Measurements from ENCODE around the gene GPATCH8.

Gene GPATCH8

DNA sequence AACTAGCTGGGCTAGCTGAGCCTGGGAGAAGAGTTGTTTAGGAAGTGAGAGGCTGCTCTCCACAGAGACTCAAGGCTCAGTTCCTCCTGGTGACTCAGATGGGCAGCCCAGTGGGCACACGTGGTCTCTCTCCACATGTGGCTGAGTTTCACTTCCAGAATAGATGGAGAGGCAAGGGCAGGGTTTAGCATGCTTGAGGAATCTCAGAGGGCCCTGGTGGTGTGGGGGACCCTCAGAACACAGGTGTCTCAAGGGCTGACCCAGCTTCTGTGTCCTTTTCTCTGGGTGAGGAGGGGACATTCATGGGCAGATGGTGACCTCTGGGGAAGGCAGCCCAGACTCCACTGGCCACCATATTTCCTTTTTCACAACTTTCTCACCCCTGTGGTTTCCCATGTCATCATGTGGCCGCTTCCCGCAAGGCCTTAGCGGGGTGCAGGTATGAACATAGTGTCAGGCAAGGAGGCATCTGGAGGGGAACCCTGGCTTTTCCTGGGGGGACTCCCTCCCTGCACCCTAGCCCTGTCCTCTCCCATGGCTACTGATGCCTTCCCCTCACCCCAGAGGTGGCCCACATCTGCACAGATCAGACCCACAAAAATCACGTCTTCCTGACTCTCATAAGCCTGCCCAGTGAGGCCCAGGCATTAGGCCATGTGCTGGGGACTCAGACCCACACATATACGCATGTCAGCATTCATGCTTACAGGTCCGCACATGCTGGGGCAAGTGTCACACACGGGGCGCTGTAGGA lies 154.8 kb downstream of the GPATCH8 start:
- POLR2A ChIA-PET, result interaction anchor here (0.5 to 1.7 kb wide), 3 partner anchors 32 to 118 kb away, joined by 4 to 6 read pairs (median 4); no protein-coding TSS in a partner anchor
- Histone ChIP-seq H3K9me3 (ENCODE audit: control insufficient read depth, insufficient read depth, low read depth, low read length) (no peaks in the 10 kb centered on the region), H3K36me3 (ENCODE audit: control insufficient read depth in 2 of 2, insufficient read depth in 1 of 2, low read length in 2 of 2) (peaks cover 0 to 46% of the 10 kb centered on the region in 2 experiments; a peak in 1 of 3 replicates), H3K4me1 (ENCODE audit: control insufficient read depth, insufficient read depth, low read length) (no peaks in the 10 kb centered on the region), H3K27ac (ENCODE audit: extremely low read depth, low read depth, low read length) (no peak overlapping the region), H3K4me3 (ENCODE audit: low read depth, low read length) (no peak overlapping the region)
- CTCF ChIA-PET, result interaction anchor here (0.6 to 2.1 kb wide), 7 partner anchors 13 to 1871 kb away, joined by 3 to 5 read pairs (median 3); no protein-coding TSS in a partner anchor
- no peak for TF ChIP-seq BCL11A (tag by site-specific recombination; IDR thresholded peaks at IDR 0.05; ENCODE audit: low read depth)
- TF ChIP-seq ZNF248 (tag by site-specific recombination; IDR thresholded peaks at IDR 0.05), result no peak
- no peak for TF ChIP-seq EGR2 (tag by site-specific recombination; IDR thresholded peaks at IDR 0.05; ENCODE audit: low read depth)
- no peak for TF ChIP-seq ZBTB8A (tag by site-specific recombination; IDR thresholded peaks at IDR 0.05)
- TF ChIP-seq ZNF658 (tag by site-specific recombination; IDR thresholded peaks at IDR 0.05), result no peak
- TF ChIP-seq, protein P1, sequence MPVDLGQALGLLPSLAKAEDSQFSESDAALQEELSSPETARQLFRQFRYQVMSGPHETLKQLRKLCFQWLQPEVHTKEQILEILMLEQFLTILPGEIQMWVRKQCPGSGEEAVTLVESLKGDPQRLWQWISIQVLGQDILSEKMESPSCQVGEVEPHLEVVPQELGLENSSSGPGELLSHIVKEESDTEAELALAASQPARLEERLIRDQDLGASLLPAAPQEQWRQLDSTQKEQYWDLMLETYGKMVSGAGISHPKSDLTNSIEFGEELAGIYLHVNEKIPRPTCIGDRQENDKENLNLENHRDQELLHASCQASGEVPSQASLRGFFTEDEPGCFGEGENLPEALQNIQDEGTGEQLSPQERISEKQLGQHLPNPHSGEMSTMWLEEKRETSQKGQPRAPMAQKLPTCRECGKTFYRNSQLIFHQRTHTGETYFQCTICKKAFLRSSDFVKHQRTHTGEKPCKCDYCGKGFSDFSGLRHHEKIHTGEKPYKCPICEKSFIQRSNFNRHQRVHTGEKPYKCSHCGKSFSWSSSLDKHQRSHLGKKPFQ (tag by site-specific recombination; IDR thresholded peaks at IDR 0.05), result no peak
- TF ChIP-seq ZNF148 (tag by site-specific recombination; IDR thresholded peaks at IDR 0.05; ENCODE audit: borderline replicate concordance), result no peak
- no peak for TF ChIP-seq OVOL3 (tag by site-specific recombination; IDR thresholded peaks at IDR 0.05)
- no peak for TF ChIP-seq ZEB2 (tag by site-specific recombination; IDR thresholded peaks at IDR 0.05)
- TF ChIP-seq ZNF510 (tag by site-specific recombination; IDR thresholded peaks at IDR 0.05; ENCODE audit: insufficient replicate concordance), result no peak
- no peak for TF ChIP-seq MZF1 (tag by site-specific recombination; IDR thresholded peaks at IDR 0.05; ENCODE audit: borderline replicate concordance)
- TF ChIP-seq, protein P2, sequence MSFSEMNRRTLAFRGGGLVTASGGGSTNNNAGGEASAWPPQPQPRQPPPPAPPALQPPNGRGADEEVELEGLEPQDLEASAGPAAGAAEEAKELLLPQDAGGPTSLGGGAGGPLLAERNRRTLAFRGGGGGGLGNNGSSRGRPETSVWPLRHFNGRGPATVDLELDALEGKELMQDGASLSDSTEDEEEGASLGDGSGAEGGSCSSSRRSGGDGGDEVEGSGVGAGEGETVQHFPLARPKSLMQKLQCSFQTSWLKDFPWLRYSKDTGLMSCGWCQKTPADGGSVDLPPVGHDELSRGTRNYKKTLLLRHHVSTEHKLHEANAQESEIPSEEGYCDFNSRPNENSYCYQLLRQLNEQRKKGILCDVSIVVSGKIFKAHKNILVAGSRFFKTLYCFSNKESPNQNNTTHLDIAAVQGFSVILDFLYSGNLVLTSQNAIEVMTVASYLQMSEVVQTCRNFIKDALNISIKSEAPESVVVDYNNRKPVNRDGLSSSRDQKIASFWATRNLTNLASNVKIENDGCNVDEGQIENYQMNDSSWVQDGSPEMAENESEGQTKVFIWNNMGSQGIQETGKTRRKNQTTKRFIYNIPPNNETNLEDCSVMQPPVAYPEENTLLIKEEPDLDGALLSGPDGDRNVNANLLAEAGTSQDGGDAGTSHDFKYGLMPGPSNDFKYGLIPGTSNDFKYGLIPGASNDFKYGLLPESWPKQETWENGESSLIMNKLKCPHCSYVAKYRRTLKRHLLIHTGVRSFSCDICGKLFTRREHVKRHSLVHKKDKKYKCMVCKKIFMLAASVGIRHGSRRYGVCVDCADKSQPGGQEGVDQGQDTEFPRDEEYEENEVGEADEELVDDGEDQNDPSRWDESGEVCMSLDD (tag by site-specific recombination; IDR thresholded peaks at IDR 0.05), result no peak
